ENCODE results near the gene FBLN1.

GRCh38 chr22:45647532-45648225 lies 145.0 kb downstream of the FBLN1 start:
- TF ChIP-seq POLR2AphosphoS5 (IDR thresholded peaks at IDR 0.05; ENCODE audit: low read depth, low read length) (no peak), POLR2A (IDR thresholded peaks at IDR 0.05; ENCODE audit: low read depth, low read length) (no peak), SPI1 (IDR thresholded peaks at IDR 0.05; ENCODE audit: low read depth, low read length) (no peak)

Measured in GM12891 (cell line).